Lung (tissue), 12 donors: ENCODE results near the gene ABHD17C. TPM values are rescaled to one million over a fixed set of nuclear protein-coding genes. Genes with fewer than 3 reads are reported as not detected.

Experiments used
- ATAC-seq: fragments of 200-7000 bp; cut with Tn5 transposase; one replicate; pipeline ENCODE4 v1.9.1; 2020; ENCODE audit warnings: moderate number of reproducible peaks; ENCODE audit not compliant: insufficient read depth, low FRiP score
- DNase-seq, 3 donors: peaks; one replicate each; pipeline ENCODE4 v3.0.0-alpha.2; 2013 to 2017
- H3K27ac ChIP-seq, 2 donors: one replicate each; pipeline ENCODE4 v1.5.1; 2013; ENCODE audit warnings: mild to moderate bottlenecking in 2 of 2, moderate library complexity in 2 of 2, control low read depth in 1 of 2, inconsistent platforms in 1 of 2, low read depth in 1 of 2, low read length in 1 of 2
- H3K27me3 ChIP-seq, 3 donors: one replicate each; pipeline ENCODE4 v1.5.1; 2013; ENCODE audit warnings: low read length in 2 of 3; ENCODE audit not compliant: control insufficient read depth in 3 of 3, insufficient read depth in 3 of 3
- H3K36me3 ChIP-seq, 4 donors: one replicate each; pipeline ENCODE4 v1.5.1; 2013; ENCODE audit warnings: low read length in 4 of 4, mild to moderate bottlenecking in 1 of 4, moderate library complexity in 1 of 4; ENCODE audit not compliant: control insufficient read depth in 4 of 4, insufficient read depth in 4 of 4
- H3K4me1 ChIP-seq, 5 donors: one replicate each; pipeline ENCODE4 v1.5.1; 2013; ENCODE audit warnings: low read length in 5 of 5, mild to moderate bottlenecking in 2 of 5, moderate library complexity in 1 of 5; ENCODE audit not compliant: control insufficient read depth in 5 of 5, insufficient read depth in 5 of 5
- H3K4me3 ChIP-seq: one replicate; pipeline ENCODE4 v1.5.1; 2013; ENCODE audit warnings: mild to moderate bottlenecking, control low read depth, moderate library complexity
- H3K9ac ChIP-seq, 2 donors: one replicate each; pipeline ENCODE4 v1.5.1; 2013; ENCODE audit warnings: low read length in 2 of 2, control low read depth in 1 of 2; ENCODE audit not compliant: insufficient read depth in 1 of 2
- H3K9me3 ChIP-seq, 4 donors: one replicate each; pipeline ENCODE4 v1.5.1; 2013; ENCODE audit warnings: low read length in 3 of 4, mild to moderate bottlenecking in 1 of 4, moderate library complexity in 1 of 4; ENCODE audit not compliant: control insufficient read depth in 4 of 4, insufficient read depth in 3 of 4
- WGBS, 2 donors: extraction: QIAGEN DNeasy Blood & Tissue Kit; methylation state at CpG; one replicate each; pipeline ENCODE4 v1.1.7; 2013; 5-methylcytosine and 5-hydroxymethylcytosine counted together
- polyA plus RNA-seq, 2 donors: library from polyadenylated mRNA; stranded (reverse); fragments of 200-250 nt; gene quantifications; one replicate each; pipeline ENCODE4 v1.2.1, GENCODE V29; 2013
- total RNA-seq, 2 donors: library from RNA; depleted of rRNA in 1 of 2; stranded (reverse); fragments of >200 nt in 1 of 2; gene quantifications; one replicate each; pipeline ENCODE4 v1.2.1, GENCODE V29; 2014 to 2021
- TF ChIP-seq, protein P1 (sequence below): IDR thresholded peaks from 2 replicates; pipeline ENCODE4 v1.5.1; 2012; ENCODE audit warnings: mild to moderate bottlenecking; ENCODE audit errors: control extremely low read depth, extremely low read depth
- donor health status: control.
- donor health status: control.
- donor health status: Bipolar disorder and iron deficiency.
- donor health status: healthy.
- donor health status: DM: yes; HTN: yes; CAD: no.

The ABHD17C gene
- total and polyA plus RNA-seq, 4 donors = 15.2 to 23.7 (median 22.0) TPM

DNA sequence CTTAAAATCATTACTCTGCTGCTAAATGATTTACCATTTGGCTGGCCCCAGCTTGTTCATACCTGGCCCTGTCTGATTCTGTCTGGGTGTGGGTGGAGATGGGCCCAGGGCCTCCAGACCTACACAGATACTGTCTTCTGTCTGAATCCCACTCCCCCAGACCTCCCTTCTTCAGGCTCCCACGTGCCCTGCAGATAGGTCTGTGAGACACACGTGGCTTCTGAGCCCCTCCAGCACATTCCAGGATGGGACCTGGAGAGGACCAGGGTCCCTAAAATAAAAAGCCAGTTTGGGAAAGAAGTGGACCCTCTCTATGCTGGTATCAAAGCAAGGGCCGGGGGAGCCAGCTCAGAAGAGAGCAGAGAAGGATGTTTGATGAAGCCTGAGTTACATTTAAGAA is 69.4 kb downstream of the ABHD17C start:
- ATAC-seq (no peak), DNase-seq (no peak)
- WGBS, 2 donors = 84 to 86% methylated on average over 3 of the region's 3 CpGs
- Histone ChIP-seq H3K36me3 (no peaks in the 10 kb centered on the region), H3K4me3 (no peak overlapping the region), H3K4me1 (no peaks in the 10 kb centered on the region), H3K9ac (no peak overlapping the region), H3K27ac (no peak overlapping the region), H3K9me3 (no peaks in the 10 kb centered on the region), H3K27me3 (no peaks in the 10 kb centered on the region)
- TF ChIP-seq, protein P1, sequence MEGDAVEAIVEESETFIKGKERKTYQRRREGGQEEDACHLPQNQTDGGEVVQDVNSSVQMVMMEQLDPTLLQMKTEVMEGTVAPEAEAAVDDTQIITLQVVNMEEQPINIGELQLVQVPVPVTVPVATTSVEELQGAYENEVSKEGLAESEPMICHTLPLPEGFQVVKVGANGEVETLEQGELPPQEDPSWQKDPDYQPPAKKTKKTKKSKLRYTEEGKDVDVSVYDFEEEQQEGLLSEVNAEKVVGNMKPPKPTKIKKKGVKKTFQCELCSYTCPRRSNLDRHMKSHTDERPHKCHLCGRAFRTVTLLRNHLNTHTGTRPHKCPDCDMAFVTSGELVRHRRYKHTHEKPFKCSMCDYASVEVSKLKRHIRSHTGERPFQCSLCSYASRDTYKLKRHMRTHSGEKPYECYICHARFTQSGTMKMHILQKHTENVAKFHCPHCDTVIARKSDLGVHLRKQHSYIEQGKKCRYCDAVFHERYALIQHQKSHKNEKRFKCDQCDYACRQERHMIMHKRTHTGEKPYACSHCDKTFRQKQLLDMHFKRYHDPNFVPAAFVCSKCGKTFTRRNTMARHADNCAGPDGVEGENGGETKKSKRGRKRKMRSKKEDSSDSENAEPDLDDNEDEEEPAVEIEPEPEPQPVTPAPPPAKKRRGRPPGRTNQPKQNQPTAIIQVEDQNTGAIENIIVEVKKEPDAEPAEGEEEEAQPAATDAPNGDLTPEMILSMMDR = no peak

GRCh38 chr15:80766275-80766674 is 71.2 kb downstream of the ABHD17C start:
- DNase-seq = no peak
- no peaks in the 10 kb centered on the region for H3K36me3 ChIP-seq
- no peaks in the 10 kb centered on the region for H3K4me1 ChIP-seq
- TF ChIP-seq, protein P1 = no peak
- 88 to 92% methylated on average over 3 of the region's 3 CpGs for WGBS, 2 donors
- no peak overlapping the region for H3K4me3 ChIP-seq
- no peak overlapping the region for H3K27ac ChIP-seq
- no peaks in the 10 kb centered on the region for H3K9me3 ChIP-seq
- ATAC-seq = no peak
- H3K27me3 ChIP-seq = no peaks in the 10 kb centered on the region
- H3K9ac ChIP-seq = no peak overlapping the region

DNA sequence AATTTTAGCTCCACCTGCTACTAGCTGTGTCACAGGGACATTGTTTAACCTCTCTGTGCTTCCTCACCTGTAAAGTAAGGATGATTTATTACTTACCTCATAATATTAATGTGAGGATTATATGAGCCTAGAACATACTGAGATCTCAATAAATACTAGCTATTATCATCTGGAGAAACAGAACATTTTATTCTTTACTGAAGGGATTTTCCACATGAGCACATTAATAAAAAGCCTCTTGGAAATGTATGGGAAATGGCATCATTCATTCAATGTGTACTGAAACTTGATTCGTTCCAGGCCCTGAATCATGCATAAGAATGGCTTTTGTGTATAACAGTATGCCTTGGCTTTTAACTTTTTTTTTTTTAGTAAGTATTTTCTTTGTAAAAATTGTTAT is 73.0 kb downstream of the ABHD17C start:
- no peak for DNase-seq
- H3K9me3 ChIP-seq = no peaks in the 10 kb centered on the region
- H3K36me3 ChIP-seq = no peaks in the 10 kb centered on the region
- no peaks in the 10 kb centered on the region for H3K4me1 ChIP-seq
- no peak overlapping the region for H3K27ac ChIP-seq
- TF ChIP-seq, protein P1 = no peak
- H3K27me3 ChIP-seq = no peaks in the 10 kb centered on the region
- no peak for ATAC-seq
- H3K9ac ChIP-seq = no peak overlapping the region
- 90 to 95% methylated on average over 1 of the region's 1 CpG for WGBS, 2 donors
- H3K4me3 ChIP-seq = no peak overlapping the region

DNA sequence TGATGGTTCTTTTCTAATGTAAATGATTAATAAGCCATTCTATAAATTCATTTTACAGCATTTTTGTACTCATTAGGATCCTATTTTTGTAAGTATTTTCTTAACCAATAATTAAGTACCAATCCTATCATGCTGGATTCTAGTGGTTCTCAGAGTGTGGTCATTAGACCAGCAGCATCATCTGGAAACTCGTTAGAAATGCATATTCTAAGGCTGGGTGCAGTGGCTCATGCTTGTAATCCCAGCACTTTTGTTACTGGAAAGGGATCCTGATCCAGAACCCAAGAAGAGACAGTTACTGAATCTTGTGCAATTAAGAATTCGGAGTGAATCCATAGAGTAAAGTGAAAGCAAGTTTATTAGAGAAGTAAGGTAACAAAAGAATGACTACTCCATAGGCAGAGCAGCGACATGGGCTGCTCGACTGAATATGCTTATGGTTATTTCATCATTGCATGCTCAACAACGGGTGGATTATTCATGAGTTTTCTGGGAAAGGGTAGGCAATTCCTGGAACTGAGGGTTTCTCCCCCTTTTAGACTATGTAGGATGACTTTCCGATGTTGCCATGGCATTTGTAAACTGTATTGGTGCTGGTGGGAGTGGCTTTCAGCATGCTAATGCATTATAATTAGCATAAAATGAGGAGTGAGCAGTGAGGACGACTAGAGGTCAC is 74.2 kb downstream of the ABHD17C start:
- H3K4me3 ChIP-seq = no peak overlapping the region
- no peaks in the 10 kb centered on the region for H3K9me3 ChIP-seq
- ATAC-seq = no peak
- H3K4me1 ChIP-seq = no peaks in the 10 kb centered on the region
- TF ChIP-seq, protein P1 = no peak
- WGBS, 2 donors = 90% methylated on average over 7 of the region's 7 CpGs
- no peak overlapping the region for H3K9ac ChIP-seq
- H3K36me3 ChIP-seq = no peaks in the 10 kb centered on the region
- H3K27ac ChIP-seq = no peak overlapping the region
- H3K27me3 ChIP-seq = no peaks in the 10 kb centered on the region
- DNase-seq = no peak
